Stromal cell of bone marrow (primary cell): ENCODE results near the gene VPS13D.
A peak's percentile ranks its signal among the peaks of the same experiment; 100 is the strongest.
"Not testable (repeated sequence)": the region's sequence is repeated elsewhere in the genome, so short reads cannot be mapped to it uniquely, and the experiment has no call there.

ENCODE experiments used
- DNase-seq: peaks from one replicate; pipeline ENCODE4 v3.0.0-alpha.2; 2012; ENCODE audit warnings: low read depth

Gene VPS13D

DNA sequence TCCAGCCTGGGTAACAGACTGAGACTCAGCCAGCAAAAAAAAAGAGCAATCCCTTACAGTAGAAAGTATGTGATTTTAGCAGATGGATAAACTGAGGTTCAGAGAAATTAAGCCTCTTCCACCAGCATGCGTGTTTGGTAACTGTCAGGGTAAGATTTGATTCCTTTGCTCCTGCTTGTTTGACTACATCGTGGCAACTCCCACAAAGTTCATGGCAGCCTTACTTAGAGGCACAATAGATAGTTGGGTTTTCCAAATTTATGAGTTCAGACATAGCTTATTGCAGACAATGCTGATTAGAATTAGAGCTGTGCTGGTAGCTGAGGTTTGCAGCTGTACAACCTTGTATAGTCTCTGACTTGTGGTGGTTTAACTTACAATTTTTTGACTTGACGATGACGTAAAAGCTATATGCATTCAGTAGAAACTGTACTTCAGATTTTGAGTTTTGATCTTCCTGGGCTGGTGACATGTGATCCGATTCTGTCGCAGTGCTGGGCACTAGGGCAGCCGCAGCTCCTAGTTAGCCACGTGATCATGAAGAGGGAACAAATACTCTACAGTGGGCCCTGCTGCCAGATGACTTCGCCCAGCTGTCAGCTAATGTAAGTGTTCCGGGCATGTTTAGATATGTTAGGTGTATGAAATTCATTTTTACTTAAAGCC, 220.4 kb downstream of the VPS13D start:
- DNase-seq: no peak

DNA sequence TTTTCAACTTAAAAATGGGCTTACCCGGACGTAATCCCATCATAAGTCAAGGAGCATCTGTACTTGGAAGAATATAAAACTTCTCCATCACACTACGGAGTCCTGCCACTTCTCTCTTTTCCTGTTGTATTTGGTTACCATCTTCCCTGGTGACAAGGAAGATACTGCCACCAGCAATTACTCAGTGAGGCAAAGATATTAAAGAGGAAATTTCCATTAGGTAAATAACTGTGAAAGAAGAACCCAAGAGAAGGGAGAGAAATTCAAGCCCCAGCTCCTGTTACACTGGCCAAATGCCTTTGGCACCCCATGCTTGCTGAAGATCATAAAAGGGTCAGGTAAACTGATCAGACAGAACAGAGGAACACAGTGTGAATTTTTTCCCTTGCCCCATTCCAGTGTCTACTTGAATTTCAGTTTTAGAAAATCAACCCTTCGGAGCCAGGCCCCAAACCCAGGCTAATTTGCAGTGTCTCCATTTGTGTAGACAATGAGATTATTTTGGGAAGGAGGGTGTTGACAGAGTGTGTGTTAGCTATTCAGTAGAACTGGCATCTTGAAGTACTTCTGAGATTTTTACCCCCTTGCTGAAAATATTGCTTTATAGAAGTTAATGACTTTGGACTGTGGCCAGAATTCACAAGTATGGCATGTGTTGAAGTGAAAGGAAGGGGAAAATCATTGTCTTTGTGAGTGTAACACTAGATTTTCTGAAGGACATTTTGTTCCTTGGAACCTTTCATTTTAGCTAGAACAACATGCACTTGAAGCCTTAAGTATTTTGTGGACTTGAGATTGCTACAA, 221.1 kb downstream of the VPS13D start:
- no peak for DNase-seq

DNA sequence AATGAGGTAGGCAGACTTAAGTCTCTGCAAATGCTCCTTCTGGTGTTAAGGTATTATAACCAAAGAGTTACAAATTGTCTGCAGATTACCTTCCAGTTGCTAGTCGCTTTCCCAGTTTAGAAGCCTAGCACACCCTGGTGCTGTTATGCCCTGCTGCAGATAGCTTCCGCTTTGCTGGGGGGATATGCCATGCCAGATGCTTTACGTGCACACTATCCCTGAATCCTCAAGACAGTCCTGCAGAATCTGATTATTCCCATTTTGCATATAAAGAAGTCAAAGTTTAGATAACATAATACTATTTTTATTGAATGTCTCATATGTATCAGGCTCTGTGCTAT, 221.7 kb downstream of the VPS13D start:
- no peak for DNase-seq

DNA sequence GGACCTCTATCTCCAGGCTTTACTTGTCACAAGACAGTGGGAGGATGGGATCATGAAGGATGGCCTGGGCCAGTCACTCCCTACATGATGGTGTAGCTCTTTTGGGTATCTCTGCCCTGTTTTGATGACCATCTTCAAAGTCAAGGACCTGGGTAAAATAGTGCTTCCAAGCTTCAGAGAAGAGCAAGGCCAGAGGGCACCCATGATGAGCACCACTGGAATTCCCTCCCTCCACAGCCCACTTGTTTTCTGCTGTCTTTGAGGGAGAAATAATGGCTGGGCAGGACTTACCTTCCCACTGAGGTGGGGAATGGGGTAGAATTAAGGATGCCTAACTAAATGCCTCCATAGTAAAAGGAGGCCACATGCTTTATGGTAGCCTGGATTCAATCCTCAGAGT, 222.4 kb downstream of the VPS13D start:
- DNase-seq: no peak

DNA sequence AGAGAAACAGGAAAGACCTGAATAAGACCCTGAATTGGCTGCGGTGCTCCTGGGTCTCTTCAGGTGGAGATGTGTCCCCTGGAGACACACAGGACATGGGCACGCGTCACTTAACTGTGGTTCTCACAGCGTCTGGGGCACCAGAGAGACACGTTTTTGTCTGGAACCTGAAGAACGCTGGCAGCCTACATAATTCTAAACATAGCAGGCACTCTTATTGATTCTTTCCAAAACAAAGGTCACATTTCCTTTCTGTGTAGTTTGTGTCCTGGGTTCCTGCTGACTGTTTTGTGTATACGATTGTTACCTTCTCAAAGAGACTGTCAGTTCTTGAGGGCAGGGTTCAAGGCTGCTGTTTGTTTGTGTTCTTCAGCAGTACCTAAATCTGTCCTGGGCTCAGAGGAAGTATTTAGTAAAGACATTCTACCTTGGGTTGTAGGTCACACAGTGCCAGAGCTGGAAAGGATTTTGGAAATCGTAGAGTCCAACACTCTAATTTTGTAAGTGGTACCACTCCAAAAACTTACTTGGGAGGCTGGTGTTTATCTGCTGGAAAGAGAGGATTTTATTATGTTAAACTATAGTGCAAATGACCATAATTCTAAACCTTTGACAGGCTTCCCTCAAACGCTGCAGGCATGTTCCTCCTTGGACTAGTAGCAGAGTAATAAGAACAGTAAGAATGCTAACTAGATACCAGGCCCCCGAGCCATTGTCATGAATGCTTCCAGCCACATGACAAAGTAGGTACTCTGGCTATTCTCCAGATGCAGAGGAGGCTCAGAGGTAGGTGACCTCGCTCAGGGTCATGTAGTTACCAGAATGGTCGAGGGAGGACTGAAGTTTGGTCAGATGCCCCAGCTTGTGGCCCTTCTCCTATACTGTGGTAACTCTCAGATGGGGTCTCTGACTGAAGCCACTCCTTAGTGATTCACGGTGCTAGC, 223.8 kb downstream of the VPS13D start:
- DNase-seq: no peak

DNA sequence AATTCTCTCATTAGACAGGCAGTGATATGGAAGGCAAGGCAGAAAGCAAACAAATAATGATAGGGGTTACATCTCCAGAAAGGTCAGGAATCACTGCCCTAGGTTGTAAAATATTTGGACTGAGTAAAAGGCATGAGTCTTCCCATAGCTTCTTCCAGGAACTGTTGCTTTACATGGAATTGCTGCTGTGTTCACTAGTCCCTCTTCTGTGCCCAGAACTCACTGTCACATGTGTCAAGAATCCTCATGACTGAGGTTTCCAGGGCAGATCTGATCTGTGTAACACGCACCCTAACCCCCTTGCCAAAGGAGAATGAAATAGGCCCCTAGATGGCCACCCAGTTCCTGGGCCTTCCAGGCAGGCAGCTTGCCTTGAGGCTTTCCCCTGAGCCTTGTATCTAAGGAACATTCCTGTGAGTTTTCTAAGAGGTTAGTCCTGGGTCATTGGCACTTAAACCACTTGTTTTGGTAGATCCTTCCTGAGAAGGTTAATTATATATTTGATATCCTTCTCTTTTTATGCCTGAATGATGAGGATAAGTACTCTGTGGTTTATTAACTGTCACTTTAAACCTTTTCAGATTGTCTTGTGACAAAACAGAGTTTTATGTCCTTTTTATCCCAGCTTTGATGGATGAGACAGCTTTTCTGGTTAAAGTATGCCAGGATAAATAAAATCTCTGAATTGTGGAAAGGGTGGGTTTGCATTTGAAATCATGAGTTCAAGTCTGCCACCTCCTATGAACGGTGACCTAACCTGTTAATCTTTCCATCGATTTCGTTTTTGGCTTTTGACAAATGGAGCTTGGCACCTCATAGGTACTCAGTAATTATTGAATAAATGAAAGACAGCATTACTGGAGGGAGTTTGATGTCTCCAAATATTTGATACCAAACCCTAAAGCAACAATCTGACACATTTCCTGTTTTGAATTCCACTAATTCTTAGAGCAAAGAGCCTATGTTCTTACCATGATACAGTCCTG, 224.9 kb downstream of the VPS13D start:
- no peak for DNase-seq

DNA sequence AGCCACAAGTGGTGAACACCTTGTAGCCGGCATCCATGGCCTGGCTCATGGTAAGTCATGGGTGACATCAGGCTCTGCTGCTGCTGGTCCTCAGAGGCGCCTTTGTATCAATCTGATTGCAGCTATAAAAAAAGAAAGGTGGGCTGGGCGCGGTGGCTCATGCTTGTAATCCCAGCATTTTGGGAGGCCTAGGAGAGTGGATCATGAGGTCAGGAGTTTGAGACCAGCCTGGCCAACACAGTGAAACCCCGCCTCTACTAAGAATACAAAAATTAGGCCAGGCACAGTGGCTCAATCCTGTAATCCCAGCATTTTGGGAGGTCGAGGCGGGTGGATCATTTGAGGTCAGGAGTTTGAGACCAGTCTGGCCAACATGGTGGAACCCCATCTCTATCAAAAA, 226.3 kb downstream of the VPS13D start:
- DNase-seq: not testable (repeated sequence)

DNA sequence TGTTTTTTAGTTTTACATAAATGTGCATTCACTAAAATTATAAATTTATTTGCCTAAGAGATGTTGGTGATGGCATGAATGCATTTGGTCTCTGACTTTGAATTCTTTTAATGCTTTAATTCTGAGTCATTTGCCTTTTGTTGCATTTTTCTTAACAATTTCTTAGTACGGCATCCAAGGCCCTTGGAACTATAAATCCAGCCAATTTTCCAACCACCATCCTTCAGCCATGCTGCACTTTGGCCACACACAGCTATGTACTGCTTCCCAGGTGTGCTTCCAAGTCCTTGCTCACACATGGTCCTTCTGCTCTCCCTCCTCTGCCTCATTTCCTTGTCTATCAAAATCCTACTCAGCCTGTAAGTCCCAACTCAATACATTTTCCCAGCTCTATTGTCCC, 227.1 kb downstream of the VPS13D start:
- DNase-seq: no peak

DNA sequence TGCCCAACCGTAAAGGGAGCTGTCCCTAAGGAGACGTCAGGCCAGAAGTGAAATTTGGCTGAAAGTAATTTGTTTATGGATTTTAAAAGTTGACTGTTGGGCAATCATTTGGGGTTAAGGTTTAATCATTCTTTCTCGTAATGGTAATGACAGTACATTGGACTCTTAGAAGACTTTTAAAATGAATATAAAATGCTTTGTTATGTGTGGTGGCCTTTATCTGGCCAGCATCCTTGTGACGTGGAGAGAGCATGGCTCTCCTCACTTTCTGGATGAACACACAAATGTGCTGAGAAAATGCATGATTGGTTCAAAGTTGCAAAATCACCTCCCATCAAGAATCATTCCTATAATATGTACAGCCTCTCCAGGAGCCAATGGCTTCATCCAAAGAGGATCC, 227.9 kb downstream of the VPS13D start:
- DNase-seq: peak; percentile 48

DNA sequence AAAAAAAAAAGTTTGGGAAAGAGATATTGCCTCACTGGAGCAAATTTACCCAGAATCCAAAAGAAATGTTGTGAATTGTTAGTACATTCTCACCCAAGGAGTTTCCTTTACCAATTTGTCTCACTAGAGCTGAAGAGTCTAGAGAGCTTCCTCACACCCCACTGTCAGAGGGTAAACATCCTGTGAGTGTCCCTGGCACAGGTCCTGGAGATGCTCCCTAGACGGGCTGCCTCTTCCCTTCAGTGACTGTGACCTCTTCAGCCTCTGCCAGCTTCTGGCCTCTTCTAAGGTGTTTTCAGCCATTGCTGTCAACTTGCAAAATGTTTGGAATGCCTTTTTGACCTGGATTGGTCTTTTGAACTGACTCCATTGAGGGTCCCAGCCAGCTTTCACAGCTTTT, 228.7 kb downstream of the VPS13D start:
- DNase-seq: no peak

DNA sequence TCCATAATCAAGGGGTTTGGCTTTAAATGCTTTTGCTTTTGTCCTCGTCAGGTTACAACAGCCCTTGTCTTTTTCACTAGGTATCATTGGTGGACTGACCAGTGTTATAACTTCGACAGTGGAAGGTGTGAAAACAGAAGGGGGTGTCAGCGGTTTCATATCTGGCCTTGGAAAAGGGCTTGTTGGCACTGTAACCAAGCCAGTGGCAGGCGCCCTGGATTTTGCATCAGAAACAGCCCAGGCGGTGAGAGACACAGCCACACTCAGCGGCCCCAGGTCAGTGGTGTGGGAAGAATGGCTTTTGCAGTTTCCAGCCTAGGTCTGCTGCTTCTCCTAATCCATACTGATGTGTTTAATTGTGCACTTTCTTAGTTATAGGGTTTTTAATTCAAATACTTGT, 230.3 kb downstream of the VPS13D start:
- DNase-seq: no peak

DNA sequence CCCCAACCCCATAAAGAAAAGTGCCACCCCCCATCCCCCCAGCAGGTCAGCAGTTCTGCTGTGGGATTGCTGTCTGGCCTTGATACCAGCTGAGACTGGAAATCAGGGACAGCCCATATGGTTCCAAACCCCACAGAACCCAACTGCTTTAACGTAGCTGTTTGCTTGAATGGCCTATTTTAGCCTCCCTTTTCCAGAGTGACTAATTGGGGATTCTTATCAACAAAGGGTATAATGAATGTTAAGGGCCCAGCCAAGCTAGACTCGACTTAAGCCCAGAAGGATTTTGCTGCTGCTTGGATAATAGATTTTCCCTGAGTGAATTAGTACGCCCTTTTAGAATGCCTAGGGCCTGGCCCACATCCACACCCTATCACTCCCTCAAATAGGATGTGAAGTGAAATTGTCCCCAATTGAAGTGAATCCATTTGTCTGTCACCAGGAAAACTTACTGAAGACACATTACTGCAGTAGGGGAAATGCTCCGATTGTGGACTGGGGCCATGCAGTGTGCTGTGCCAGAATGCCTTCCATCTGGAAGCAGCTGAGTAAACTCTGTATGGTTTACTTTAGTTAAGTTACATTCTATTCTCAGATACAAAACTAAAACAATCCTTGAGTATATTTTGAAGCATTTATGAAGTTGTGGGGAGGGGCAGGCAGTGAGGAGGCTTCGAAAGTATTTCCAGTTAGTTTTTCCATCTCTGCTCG, 231.2 kb downstream of the VPS13D start:
- DNase-seq: no peak

DNA sequence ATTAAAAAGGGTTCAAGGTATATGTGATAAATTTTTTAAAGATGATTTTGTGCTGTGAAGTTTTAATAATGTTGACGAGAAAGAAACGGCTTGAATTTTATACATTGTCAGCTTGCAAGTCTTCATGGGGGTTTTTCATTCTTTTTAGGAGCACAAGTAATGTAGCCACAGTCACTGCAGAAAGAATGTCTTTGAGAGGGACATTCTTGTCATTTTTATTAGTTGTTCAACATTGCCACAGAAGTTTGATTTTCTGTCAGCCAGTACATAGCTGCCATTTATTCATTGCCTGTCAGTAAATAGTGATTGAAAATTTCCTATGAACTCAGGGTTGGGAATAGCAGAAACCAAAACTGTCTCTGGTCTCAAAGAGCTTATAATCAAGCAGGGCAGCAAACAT, 231.9 kb downstream of the VPS13D start:
- no peak for DNase-seq

DNA sequence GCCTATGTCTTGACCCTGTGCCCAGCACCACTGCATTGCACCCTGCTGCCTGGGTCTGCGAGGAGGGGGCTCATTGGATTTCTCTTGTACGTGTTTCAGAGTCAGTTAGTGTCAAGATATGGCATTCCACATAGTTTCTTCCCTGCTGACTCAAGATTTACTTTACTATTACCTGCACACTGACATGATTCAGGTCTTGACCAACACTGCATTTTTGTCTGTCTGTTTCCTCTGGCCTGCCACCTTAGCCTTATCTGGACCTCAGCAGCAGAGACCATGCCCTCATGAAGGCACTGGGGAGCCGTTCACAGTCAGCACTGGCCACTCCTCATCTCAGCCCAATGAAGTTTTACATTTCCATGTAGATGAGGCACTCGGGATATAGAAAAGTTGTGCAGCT, 232.8 kb downstream of the VPS13D start:
- no peak for DNase-seq

DNA sequence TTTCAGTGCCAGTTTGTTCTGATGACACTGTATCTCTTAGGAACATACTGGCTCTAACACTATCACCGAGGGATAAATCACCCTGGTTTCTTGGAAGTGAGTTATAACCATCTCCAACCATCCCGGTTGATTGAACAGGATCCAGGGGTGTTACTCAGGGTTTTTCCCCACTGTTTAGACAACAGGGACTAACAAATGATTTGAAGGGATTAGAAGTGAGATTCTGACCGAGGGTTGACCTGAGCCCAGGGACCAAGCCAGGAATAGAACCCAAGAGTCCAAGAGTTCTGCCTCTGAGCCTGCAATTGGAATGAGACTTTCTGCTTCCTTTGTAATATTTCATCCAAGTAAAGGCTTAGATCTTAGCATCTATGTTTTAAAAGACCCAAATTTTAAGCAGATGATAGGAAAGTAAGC, 234.2 kb downstream of the VPS13D start:
- no peak for DNase-seq

DNA sequence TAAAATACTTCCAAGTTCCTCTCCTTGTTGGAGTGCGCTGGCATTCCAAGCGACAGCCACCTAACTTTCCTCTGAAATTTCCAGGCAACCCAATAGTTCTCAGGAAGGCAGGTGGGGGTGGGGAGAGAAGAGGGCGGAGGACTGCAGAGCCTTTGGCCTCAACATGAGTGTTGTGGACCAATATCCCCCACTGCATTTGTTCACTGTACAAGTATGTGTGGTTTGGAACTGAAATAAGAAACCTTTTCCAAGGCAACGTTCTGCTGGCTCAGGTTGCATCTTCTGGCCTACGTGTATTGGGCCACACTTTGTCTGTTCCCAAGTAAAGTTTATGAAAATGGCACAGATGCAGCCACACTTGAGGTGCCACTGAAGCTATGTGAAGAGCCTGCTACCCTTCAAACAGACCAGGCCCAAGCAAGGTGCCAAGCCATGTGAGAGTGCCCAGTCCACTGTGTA, 234.8 kb downstream of the VPS13D start:
- peak; percentile 81 for DNase-seq

DNA sequence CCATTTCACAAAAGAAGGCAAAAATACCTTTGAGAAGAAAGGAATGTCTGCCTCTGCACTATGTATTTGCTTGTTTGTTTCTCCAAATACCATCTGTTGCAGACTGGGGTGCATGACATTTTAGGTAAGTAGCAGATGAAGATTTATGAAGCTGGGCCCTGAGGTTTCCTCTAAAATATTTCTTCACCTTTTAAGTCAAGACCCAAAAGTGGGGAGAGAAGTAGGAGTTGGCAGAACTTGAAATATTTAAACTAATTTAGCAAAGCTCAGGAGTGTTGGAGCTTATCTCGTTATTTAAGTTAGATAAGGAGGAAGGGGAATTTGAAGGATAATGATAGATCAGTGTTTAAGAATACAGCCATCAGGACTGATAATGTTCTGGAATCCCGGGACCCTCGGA, 235.3 kb downstream of the VPS13D start:
- no peak for DNase-seq

DNA sequence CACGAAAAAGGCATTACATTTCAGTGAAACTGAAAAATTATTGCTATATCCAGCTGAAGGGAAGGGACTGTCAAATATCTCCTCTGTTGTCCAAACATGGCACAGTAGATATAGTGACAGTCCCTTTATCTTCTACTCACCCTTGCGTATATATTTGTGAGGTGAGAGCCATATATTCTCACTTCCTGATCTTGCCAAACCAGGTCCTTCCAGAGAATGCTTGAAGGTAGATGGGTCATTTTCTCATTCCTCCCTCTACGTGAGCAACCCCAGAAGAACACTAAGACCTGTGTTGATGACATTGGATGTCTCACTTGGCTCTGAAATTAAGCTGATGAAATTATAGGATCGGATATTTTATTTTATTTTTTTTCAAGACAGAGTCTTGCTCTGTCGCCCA, 237.0 kb downstream of the VPS13D start:
- no peak for DNase-seq

DNA sequence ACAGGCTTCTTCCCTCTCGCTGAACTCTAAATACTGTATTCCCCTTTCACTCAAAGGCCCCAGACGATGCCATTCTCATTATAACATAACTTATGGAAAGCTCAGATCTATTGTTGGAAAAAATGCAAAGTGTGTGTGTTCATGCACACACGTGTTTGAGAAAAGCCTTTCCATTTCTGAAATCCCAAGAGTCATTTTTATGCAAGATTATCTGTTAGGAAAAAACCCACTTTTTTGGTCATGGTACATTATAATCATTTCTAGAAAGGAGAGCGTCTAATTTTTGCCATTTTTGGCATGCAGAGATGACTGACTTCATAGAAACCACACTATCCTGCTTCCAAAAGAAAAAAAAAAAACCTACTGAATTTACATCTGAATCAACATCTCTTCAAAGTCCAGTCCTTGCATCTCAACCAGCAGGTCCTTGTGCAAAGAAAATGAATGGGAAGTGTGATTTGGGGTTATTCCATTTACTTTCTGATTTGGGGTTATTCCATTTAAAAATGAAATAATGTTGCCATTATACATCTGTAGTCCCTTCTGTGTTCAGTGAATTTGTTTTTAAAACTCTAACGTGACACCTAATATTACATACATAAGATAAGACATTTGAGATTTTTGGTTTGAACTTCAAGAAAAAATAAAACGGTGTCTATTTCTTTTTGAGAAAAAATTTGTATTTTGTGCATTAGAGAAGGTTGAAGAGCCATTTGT, 237.9 kb downstream of the VPS13D start:
- DNase-seq: no peak

DNA sequence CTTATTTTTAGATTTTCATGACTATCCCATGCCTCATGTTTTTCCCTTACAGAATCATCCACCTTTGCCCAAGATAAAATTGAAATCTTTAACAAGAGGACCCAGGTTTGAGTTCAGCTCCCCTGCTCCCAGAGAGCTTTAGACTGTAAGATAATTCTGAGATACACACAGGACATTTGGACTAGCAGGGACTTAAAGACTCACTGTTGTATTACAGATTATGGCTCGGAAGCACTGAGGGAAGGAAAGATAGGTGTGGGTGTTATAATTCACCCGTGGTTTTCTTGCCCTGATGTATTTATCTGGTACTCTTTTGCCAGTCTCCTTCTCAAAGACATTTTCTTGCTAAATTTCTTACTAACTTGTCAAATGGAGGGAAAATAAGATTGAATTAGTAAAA, 238.5 kb downstream of the VPS13D start:
- no peak for DNase-seq
